ENCODE data around the gene IQGAP2. TPM values are rescaled to one million over a fixed set of nuclear protein-coding genes. Genes with fewer than 3 reads are reported as not detected.

Gene IQGAP2
- total RNA-seq, 1 experiment from 2014 or later: 13.4 TPM

- H3K27ac Mint-ChIP-seq (ENCODE audit: unreplicated experiment): no peak overlapping the region
- TF ChIP-seq CTCF (IDR thresholded peaks at IDR 0.05; ENCODE audit: unreplicated experiment): no peak
- no peaks in the 10 kb centered on the region for H3K9me3 Mint-ChIP-seq (ENCODE audit: low read depth, unreplicated experiment)
- peaks cover 23% of the 10 kb centered on the region for H3K27me3 Mint-ChIP-seq (ENCODE audit: unreplicated experiment)
- CTCF ChIA-PET: no interaction called here
- no peaks in the 10 kb centered on the region for H3K36me3 Mint-ChIP-seq (ENCODE audit: insufficient read depth, unreplicated experiment)
- intact Hi-C loops (cut with micrococcal nuclease; ENCODE audit: unreplicated experiment): loop anchor here (5.0 to 10.0 kb wide), 2 partner anchors 86 to 288 kb away; no protein-coding TSS in a partner anchor
- no peak overlapping the region for H3K4me3 Mint-ChIP-seq (ENCODE audit: low read depth, unreplicated experiment)
- peaks cover 39% of the 10 kb centered on the region for H3K4me1 Mint-ChIP-seq (ENCODE audit: low read depth, unreplicated experiment)
- no peak for DNase-seq
- BruUV-seq (replicated peaks): no TSS peak
Measured at GRCh38 chr5:76542887-76543690, 140.0 kb downstream of the IQGAP2 start.

GRCh38 chr5:76544268-76544926 lies 141.3 kb downstream of the IQGAP2 start:
- H3K36me3 Mint-ChIP-seq (ENCODE audit: insufficient read depth, unreplicated experiment): no peaks in the 10 kb centered on the region
- BruUV-seq (replicated peaks): no TSS peak
- CTCF ChIA-PET: interaction anchor here (0.7 to 1.3 kb wide), 11 partner anchors 9 to 741 kb away, joined by 3 to 14 read pairs (median 3); partner anchors contain the start of gene IQGAP2
- H3K4me3 Mint-ChIP-seq (ENCODE audit: low read depth, unreplicated experiment): no peak overlapping the region
- peak; percentile 81 for TF ChIP-seq CTCF (IDR thresholded peaks at IDR 0.05; ENCODE audit: unreplicated experiment)
- peaks cover 18% of the 10 kb centered on the region for H3K27me3 Mint-ChIP-seq (ENCODE audit: unreplicated experiment)
- DNase-seq: peak; percentile 70
- no peaks in the 10 kb centered on the region for H3K9me3 Mint-ChIP-seq (ENCODE audit: low read depth, unreplicated experiment)
- intact Hi-C loops (cut with micrococcal nuclease; ENCODE audit: unreplicated experiment): loop anchor here (1.0 to 10.0 kb wide), 5 partner anchors 38 to 290 kb away; partner anchors contain the start of gene IQGAP2
- H3K4me1 Mint-ChIP-seq (ENCODE audit: low read depth, unreplicated experiment): peaks cover 48% of the 10 kb centered on the region
- no peak overlapping the region for H3K27ac Mint-ChIP-seq (ENCODE audit: unreplicated experiment)

GRCh38 chr5:76545184-76545583 lies 142.1 kb downstream of the IQGAP2 start:
- intact Hi-C loops (cut with micrococcal nuclease; ENCODE audit: unreplicated experiment): loop anchor here (2.0 to 10.0 kb wide), 2 partner anchors 38 to 290 kb away; no protein-coding TSS in a partner anchor
- CTCF ChIA-PET: interaction anchor here (1.3 kb wide), 1 partner anchor 207 kb away, joined by 11 read pairs; no protein-coding TSS in a partner anchor
- BruUV-seq (replicated peaks): no TSS peak

More at GRCh38 chr5:76545184-76545583, 142.1 kb downstream of the IQGAP2 start:
- H3K36me3 Mint-ChIP-seq (ENCODE audit: insufficient read depth, unreplicated experiment): no peaks in the 10 kb centered on the region
- no peak overlapping the region for H3K4me3 Mint-ChIP-seq (ENCODE audit: low read depth, unreplicated experiment)
- peaks cover 10% of the 10 kb centered on the region for H3K27me3 Mint-ChIP-seq (ENCODE audit: unreplicated experiment)
- no peaks in the 10 kb centered on the region for H3K9me3 Mint-ChIP-seq (ENCODE audit: low read depth, unreplicated experiment)
- TF ChIP-seq CTCF (IDR thresholded peaks at IDR 0.05; ENCODE audit: unreplicated experiment): no peak
- H3K4me1 Mint-ChIP-seq (ENCODE audit: low read depth, unreplicated experiment): peaks cover 48% of the 10 kb centered on the region
- no peak overlapping the region for H3K27ac Mint-ChIP-seq (ENCODE audit: unreplicated experiment)
- no peak for DNase-seq

All from Calu3 (cell line).